ENCODE results near the gene TMEM200B. TPM values are rescaled to one million over a fixed set of nuclear protein-coding genes. Genes with fewer than 3 reads are reported as not detected.
"Not testable (repeated sequence)": the region's sequence is repeated elsewhere in the genome, so short reads cannot be mapped to it uniquely, and the experiment has no call there.

TMEM200B gene
- polyA plus RNA-seq, 1 donor from 2014 or later = 0.33 TPM

DNA sequence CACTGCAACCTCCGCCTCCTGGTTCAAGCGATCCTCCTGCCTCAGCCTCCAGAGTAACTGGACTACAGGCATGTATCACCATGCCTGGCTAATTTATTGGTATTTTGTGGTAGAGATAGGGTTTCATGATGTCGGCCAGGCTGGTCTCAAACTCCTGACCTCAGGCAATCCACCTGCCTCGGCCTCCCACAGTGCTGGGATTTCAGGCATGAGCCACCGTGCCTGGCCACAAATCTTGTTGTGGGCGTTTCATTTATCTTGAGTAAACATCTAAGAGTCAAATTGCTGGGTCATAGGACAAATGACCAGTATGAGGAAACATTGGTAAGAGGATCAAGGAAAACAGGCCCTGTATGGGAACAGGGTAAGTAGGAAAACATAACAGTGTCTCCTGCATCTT lies 17.9 kb downstream of the TMEM200B start:
- Mint-ChIP-seq H3K27ac (no peak overlapping the region), H3K27me3 (no peaks in the 10 kb centered on the region), H3K4me1 (no peaks in the 10 kb centered on the region), H3K36me3 (peaks cover 4% of the 10 kb centered on the region), H3K4me3 (peak overlapping the region in 1 of 4 donors; percentile 13), H3K9me3 (no peaks in the 10 kb centered on the region)

DNA sequence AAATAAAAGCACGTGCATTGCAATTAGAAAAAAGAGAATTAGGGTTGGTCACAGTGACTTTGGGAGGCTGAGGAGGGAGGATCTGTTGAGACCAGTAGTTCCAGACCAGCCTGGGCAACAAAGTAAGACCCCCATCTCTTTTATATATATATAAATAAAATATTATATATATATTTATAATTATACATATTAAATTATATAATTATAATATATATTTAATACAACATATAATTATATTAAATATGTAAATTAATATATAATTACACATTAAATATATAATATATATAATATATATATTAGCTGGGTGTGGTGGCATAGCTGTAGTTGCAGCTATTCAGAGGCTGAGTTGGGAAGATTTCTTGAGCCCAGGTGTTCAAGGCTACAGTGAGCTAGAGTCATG lies 23.2 kb downstream of the TMEM200B start:
- H3K4me3 Mint-ChIP-seq = no peak overlapping the region
- no peak overlapping the region for H3K27ac Mint-ChIP-seq
- no peaks in the 10 kb centered on the region for H3K27me3 Mint-ChIP-seq
- H3K36me3 Mint-ChIP-seq = peaks cover 11% of the 10 kb centered on the region
- no peaks in the 10 kb centered on the region for H3K4me1 Mint-ChIP-seq
- H3K9me3 Mint-ChIP-seq = no peaks in the 10 kb centered on the region

DNA sequence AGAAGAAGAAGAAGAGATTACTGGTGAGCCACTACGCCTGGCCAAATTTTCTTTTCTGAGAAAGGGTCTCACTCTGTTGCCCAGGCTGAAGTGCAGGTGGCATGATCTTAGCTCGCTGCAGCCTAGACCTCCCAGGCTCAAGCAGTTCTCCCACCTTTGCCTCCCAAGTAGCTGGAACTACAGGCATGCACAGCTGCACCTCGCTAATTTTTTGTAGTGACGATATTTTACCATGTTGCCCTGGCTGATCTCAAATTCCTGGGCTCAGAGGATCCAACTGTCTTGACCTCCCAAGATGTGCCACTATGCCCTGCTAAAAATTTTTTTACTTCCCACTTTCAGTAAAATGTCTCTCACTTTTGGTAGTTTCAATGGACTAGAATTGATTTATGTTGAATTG lies 24.4 kb downstream of the TMEM200B start:
- no peaks in the 10 kb centered on the region for H3K27me3 Mint-ChIP-seq
- peaks cover 16% of the 10 kb centered on the region for H3K36me3 Mint-ChIP-seq
- no peaks in the 10 kb centered on the region for H3K9me3 Mint-ChIP-seq
- H3K27ac Mint-ChIP-seq = peak overlapping the region in 1 of 3 donors; percentile 22
- no peaks in the 10 kb centered on the region for H3K4me1 Mint-ChIP-seq
- H3K4me3 Mint-ChIP-seq = no peak overlapping the region

DNA sequence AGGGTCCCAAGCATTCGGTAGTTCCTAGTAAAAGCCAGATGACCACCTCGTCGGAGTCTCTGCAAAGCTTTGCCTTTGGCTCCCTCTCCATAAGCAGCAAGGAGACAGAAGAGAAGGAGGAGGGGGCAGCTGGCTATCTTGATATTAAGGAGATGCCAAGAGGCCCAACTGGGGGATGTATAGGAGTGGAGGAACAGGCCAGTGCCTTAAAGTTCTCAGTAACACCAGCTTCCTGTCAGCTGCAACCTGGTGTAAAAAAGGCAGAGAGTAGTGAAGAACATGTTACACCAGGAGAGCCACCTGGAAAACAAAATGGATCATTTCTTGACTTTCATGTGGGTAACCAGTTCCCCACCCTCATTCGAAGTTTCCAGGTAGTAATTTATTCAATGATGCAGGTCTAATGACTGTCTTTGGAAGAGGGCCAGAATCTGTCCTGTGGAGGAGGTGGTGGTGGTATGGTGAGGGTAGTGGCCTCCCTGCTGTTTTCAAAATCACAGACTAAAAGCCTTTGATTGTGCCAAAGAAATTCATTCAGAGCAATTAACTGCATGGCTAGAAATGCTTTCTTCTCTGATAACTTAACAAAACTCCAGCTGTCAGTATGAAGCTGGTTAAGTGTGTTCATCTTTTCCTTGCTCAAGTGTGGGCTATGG lies 27.3 kb downstream of the TMEM200B start:
- H3K4me1 Mint-ChIP-seq = peaks cover 0 to 7% (median 1%) of the 10 kb centered on the region in 3 donors
- H3K9me3 Mint-ChIP-seq = peaks cover 0 to 2% (median 0%) of the 10 kb centered on the region in 3 donors
- H3K27ac Mint-ChIP-seq = no peak overlapping the region
- peaks cover 17% of the 10 kb centered on the region for H3K36me3 Mint-ChIP-seq
- H3K27me3 Mint-ChIP-seq = no peaks in the 10 kb centered on the region
- H3K4me3 Mint-ChIP-seq = no peak overlapping the region

DNA sequence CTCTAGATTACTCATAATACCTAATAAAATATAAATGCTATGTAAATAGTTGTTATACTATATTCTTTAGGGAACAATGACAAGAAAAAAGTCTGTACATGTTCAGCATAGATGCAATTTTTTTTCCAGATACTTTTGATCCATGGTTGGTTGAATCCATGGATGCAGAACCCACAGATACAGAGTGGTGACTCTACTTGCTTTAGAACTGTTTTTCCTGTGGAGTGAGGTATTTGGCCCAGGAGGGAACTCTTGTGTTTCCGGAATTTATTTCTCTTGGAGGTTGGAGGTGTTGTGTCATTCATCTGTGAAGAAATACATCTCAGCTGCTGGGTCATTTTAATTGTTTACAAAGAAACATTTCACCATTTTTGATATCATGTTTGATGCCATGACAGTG lies 28.7 kb downstream of the TMEM200B start:
- Mint-ChIP-seq H3K27me3 (no peaks in the 10 kb centered on the region), H3K4me3 (no peak overlapping the region), H3K27ac (no peak overlapping the region), H3K4me1 (peaks cover 0 to 8% (median 1%) of the 10 kb centered on the region in 3 donors), H3K36me3 (peaks cover 17% of the 10 kb centered on the region), H3K9me3 (peaks cover 0 to 2% (median 0%) of the 10 kb centered on the region in 3 donors)

DNA sequence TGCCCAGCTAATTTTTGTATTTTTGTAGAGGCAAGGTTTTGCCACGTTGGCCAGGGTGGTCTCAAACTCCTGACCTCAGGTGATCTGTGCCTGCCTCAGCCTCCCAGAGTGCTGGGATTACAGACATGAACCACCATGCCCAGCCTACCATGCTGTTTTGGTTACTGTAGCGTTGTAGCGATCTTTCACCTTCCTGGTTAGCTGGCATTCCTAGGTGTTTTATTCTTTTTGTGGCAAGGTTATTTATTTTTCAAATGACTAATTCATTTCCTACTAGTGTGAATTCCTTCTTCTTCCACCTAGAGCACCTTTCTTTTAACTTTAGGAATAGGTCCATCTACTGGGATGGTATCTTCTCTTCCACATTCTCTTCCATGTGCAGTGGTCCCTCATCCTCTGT lies 29.3 kb downstream of the TMEM200B start:
- no peaks in the 10 kb centered on the region for H3K27me3 Mint-ChIP-seq
- H3K36me3 Mint-ChIP-seq = peaks cover 16% of the 10 kb centered on the region
- peaks cover 0 to 2% (median 0%) of the 10 kb centered on the region in 3 donors for H3K9me3 Mint-ChIP-seq
- H3K4me3 Mint-ChIP-seq = no peak overlapping the region
- H3K4me1 Mint-ChIP-seq = peaks cover 0 to 8% (median 1%) of the 10 kb centered on the region in 3 donors
- H3K27ac Mint-ChIP-seq = no peak overlapping the region

DNA sequence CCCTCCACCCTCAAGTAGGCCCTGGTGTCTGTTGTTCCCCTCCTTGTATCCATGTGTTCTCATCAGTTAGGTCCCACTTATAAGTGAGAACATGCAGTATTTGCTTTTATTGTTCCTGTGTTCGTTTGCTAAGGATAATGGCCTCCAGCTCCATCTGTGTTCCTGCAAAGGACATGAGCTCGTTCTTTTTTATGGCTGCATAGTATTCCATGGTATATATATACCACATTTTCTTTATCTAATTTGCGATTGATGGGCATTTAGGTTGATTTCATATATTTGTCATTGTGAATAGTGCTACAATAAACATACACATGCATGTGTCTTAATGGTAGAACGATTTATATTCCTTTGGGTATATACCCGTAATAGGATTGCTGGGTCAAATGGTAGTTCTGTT lies 31.0 kb downstream of the TMEM200B start:
- H3K27ac Mint-ChIP-seq = peak overlapping the region in 1 of 3 donors; percentile 9
- H3K4me1 Mint-ChIP-seq, H3K9me3 Mint-ChIP-seq, H3K27me3 Mint-ChIP-seq, H3K4me3 Mint-ChIP-seq: not testable (repeated sequence)
- peaks cover 15% of the 10 kb centered on the region for H3K36me3 Mint-ChIP-seq

DNA sequence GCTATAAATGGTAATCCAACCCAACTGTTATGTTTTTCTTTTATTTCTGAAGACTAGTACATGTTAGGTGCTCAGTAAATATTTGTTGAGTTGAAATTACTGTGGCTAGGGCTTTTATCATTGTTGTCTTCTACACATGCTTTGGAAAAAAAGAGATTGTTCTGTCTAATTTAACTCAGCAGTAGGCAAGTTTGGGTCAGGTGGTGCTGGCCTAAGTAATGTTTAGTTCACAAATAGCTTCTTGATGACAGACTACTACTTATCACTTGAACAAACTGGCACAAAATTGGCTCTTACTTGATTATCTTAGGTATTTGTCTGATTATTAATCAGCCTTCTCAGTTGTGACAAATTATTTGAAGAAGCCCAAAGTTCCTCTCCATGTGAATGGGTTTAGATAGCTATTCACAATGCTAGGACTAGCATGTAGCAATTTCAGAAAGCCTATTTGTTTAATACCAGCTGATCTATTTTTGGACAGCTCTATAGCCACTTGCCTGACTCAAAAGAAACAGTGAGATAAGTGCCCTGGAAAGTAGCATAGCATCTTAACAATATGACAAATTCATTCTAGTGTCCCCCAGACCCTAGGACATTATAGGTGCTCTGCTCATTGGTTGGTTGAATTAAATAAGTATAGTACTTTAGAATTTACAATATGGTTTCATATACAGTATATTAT lies 32.6 kb downstream of the TMEM200B start:
- H3K4me3 Mint-ChIP-seq = no peak overlapping the region
- H3K36me3 Mint-ChIP-seq = peaks cover 13% of the 10 kb centered on the region
- H3K27ac Mint-ChIP-seq = peak overlapping the region in 1 of 3 donors; percentile 60
- peaks cover 0 to 8% (median 1%) of the 10 kb centered on the region in 3 donors for H3K4me1 Mint-ChIP-seq
- H3K9me3 Mint-ChIP-seq = peaks cover 0 to 2% (median 0%) of the 10 kb centered on the region in 3 donors
- H3K27me3 Mint-ChIP-seq = no peaks in the 10 kb centered on the region

DNA sequence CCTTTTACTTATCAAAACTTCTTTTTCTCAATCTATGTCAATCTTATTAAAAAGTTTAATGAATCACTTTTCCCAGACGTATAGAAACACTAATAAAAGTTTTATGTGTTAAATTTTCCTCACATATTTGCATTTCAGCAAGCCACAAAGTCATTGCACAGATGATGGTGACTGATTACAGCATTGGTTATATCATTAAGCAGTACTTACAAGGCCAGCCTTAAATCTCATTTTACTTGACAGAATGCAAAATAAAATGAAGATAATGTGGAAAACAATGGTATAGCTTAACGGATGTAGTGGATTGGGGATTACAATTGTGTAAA lies 39.5 kb downstream of the TMEM200B start:
- H3K27ac Mint-ChIP-seq = no peak overlapping the region
- H3K36me3 Mint-ChIP-seq = no peaks in the 10 kb centered on the region
- no peak overlapping the region for H3K4me3 Mint-ChIP-seq
- no peaks in the 10 kb centered on the region for H3K9me3 Mint-ChIP-seq
- H3K27me3 Mint-ChIP-seq = no peaks in the 10 kb centered on the region
- H3K4me1 Mint-ChIP-seq = no peaks in the 10 kb centered on the region

DNA sequence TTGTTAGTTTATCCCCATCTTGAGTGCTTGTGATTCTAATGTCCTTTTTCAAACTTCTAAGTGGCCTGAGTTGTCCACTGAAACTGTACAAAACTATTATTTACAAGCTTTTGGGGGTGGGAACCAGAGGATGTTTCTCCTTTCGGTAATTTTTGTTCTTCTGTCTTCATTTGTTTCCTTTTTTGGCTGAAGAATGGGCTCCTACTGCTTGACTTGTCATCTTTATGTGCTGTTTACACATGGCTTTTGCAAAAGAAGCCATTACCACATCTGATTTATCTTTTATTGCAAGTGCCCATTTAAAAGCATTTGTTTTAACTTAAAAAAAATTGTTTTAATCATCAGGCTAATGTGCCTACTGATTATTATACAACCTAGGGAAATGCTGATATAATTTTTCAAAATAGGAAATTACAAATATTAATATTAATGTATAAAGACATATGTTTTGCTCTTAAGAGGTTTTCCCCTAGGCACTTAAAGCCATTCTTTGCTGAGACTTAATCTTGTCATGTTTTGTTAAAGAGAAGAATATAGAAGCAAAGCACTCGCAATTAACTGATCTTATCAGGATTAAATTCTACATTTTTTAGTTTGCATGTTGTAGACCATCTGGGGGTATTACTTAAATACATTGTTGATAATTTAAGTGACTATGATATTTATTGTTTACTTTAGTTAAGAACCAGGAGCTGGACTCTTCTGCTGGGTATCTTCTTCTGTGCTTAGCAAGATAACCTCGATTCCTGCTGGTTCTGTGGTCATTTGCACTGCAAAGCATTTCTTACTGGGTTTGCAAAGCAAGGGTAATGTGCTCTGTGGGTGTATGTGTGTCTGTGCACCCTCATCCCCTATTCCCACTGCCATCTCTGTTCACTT lies 40.1 kb downstream of the TMEM200B start:
- Mint-ChIP-seq H3K27me3 (no peaks in the 10 kb centered on the region), H3K27ac (no peak overlapping the region), H3K4me3 (no peak overlapping the region), H3K36me3 (no peaks in the 10 kb centered on the region), H3K9me3 (no peaks in the 10 kb centered on the region), H3K4me1 (no peaks in the 10 kb centered on the region)

DNA sequence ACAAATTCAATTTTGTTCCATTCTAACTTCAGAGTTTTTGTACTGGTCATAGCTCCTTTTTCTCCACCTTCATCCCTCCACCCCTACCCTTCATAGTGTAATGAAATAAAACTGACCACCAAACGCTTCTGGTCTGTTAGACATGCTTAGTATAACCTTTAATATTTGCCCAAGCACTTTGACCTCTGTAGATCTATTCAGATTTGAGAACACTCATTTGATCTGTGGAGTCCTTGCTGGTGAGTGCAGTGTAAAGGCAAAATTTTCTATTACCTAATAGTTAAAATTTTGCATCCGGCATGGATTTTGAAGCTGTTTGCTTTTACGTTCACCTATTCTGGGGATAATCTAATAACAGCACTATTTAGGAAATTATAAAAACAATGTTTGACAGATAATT lies 41.2 kb downstream of the TMEM200B start:
- H3K9me3 Mint-ChIP-seq = no peaks in the 10 kb centered on the region
- no peaks in the 10 kb centered on the region for H3K36me3 Mint-ChIP-seq
- no peaks in the 10 kb centered on the region for H3K4me1 Mint-ChIP-seq
- H3K4me3 Mint-ChIP-seq = no peak overlapping the region
- no peaks in the 10 kb centered on the region for H3K27me3 Mint-ChIP-seq
- no peak overlapping the region for H3K27ac Mint-ChIP-seq

DNA sequence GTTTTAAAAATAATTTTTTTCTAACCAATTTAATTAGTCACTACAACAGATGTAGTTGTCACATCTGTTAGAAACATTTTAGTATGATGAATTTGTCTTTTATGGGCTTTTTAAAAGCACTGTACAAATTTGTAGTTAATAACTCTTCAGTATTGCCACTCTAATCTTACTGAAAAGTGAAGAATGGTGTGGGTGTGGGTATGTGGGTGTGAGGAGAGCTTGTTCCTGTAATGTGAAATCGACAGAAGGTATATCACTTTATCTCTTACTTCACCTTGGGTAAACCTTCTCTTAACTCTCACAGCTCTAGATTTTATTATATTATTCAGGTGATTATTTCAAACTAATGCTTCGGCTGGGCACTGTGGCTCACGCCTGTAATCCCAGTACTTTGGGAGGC lies 42.5 kb downstream of the TMEM200B start:
- Mint-ChIP-seq H3K4me3 (no peak overlapping the region), H3K27ac (no peak overlapping the region), H3K9me3 (no peaks in the 10 kb centered on the region), H3K36me3 (no peaks in the 10 kb centered on the region), H3K27me3 (no peaks in the 10 kb centered on the region), H3K4me1 (no peaks in the 10 kb centered on the region)

DNA sequence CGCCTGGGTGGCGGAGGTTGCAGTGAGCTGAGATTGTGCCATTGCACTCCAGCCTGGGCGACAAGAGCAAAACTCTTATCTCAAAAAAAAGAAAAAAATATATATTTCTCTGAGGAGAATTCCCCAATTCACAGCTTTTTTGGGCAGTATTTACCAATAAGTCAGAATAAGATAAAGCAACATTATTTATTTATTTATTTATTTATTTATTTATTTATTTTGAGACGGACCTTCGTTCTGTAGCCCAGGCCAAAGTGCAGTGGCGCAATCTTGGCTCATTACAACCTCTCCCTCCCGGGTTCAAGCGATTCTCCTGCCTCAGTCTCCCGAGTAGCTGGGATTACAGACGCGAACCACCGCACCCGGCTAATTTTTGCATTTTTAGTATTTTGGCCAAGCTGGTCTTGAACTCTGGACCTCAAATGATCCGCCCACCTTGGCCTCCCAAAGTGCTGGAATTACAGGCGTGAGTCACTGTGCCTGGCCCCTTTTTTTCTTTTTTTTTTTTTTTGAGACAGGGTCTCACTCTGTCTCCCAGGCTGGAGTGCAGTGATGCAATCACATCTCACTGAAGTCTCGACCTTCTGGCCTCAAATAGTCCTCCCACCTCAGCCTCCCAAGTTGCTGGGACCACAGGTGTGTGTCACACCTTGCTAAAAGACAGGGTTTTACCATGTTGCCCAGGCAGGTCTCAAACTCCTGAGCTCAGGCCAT lies 43.6 kb downstream of the TMEM200B start:
- H3K4me3 Mint-ChIP-seq, H3K36me3 Mint-ChIP-seq, H3K27me3 Mint-ChIP-seq, H3K4me1 Mint-ChIP-seq, H3K9me3 Mint-ChIP-seq: not testable (repeated sequence)
- H3K27ac Mint-ChIP-seq = peak overlapping the region in 1 of 3 donors; percentile 71

DNA sequence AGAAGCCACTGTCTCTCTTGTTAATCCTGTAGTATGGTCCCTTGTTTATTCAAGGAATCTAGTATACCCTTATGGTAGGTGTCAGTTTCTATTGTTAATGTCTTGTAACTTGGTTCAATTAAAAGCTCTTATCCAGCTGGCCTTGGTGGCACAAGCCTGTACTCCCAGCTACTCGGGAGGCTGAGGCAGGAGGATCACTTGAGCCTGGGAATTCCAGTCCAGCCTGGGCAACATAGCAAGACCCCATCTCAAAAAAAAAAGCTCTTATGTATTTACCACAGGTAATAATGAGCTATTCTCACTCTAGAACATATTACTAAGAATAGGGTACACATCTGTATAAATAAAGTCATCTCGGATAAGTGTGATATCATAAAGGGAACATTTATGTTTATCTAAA lies 46.5 kb downstream of the TMEM200B start:
- H3K4me3 Mint-ChIP-seq = no peak overlapping the region
- no peaks in the 10 kb centered on the region for H3K27me3 Mint-ChIP-seq
- H3K4me1 Mint-ChIP-seq = peaks cover 0 to 1% (median 0%) of the 10 kb centered on the region in 3 donors
- peaks cover 2% of the 10 kb centered on the region for H3K36me3 Mint-ChIP-seq
- no peaks in the 10 kb centered on the region for H3K9me3 Mint-ChIP-seq
- no peak overlapping the region for H3K27ac Mint-ChIP-seq
